Smooth muscle cell of bladder (primary cell): ENCODE data around the gene CDV3. TPM values are rescaled to one million over a fixed set of nuclear protein-coding genes. Genes with fewer than 3 reads are reported as not detected.

Source experiments
- total RNA-seq: library from RNA; depleted of rRNA; stranded (reverse); fragments of >200 nt; gene quantifications from 2 replicates; pipeline ENCODE4 v1.2.3, GENCODE V29; 2014

CDV3 gene, protein sequence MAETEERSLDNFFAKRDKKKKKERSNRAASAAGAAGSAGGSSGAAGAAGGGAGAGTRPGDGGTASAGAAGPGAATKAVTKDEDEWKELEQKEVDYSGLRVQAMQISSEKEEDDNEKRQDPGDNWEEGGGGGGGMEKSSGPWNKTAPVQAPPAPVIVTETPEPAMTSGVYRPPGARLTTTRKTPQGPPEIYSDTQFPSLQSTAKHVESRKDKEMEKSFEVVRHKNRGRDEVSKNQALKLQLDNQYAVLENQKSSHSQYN
- total RNA-seq: 131 and 153 TPM in 2 replicates

DNA sequence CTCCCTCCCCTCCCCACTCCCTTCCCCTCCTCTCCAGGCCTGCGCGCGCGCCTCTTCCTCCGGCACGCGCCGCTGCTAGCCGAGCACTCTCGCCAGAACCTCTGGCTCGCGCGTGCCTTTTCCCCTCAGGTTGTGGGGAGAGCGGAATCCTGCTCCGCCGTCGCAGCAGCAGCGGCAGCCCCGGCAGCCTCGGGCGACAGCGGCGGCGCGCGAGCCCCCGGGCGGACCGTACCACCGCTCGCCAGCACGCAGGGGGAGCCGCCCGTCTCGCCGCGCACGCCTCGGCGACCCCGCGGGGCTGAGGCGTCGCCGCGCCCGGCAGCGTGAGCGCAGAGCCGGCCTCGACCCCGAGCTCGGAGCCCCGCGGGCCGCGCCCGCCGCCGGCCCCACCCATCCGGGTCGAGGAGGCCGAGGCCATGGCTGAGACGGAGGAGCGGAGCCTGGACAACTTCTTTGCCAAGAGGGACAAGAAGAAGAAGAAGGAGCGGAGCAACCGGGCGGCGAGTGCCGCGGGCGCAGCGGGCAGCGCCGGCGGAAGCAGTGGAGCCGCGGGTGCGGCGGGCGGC is at the start of gene CDV3:
Gene CDV3 (plus strand): TSS at position 58 of the 566 bp plus-strand sequence. CDS start 359 bp downstream, at position 417.

Other genes starting within 250 kb of the CDV3 start
- not detected in 2 replicates for gene BFSP2, start 173.6 kb upstream of the CDV3 start, total RNA-seq
- 12.1 and 16.5 TPM in 2 replicates for gene TOPBP1, start 88.3 kb downstream of the CDV3 start, total RNA-seq
- gene TF, start 172.7 kb downstream of the CDV3 start, total RNA-seq: 0.28 TPM in 2 replicates
- 103 and 108 TPM in 2 replicates for gene SRPRB, start 232.1 kb downstream of the CDV3 start, total RNA-seq